ENCODE measurements around the gene OCA2. TPM values are rescaled to one million over a fixed set of nuclear protein-coding genes. Genes with fewer than 3 reads are reported as not detected.
A peak's percentile ranks its signal among the peaks of the same experiment; 100 is the strongest.
"Not testable (repeated sequence)": the region's sequence is repeated elsewhere in the genome, so short reads cannot be mapped to it uniquely, and the experiment has no call there.

The OCA2 gene
- total RNA-seq, 1 experiment from 2014 or later: 0.31 TPM

DNA sequence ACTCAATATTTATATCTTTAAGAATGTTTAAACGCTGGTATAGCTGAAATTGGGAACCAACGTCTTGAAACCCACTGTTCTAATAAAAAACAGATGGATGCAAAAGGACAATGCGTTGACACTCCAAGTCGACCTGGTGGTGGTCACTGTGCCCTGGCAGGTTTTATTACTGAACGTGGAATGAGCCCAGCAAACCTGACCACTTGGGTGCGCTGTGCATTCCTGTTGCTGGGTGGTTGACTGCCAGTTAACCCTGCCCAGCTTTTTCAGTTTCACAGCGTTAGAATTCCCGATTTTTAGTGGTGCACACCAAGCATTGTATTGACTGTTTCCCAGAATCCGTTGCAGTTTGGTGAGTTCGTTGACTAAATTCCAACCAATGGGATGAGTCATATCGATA, 384.4 kb downstream of the OCA2 start:
- Histone ChIP-seq H3K4me1 (ENCODE audit: insufficient read depth, low read length) (no peaks in the 10 kb centered on the region), H2BK12ac (ENCODE audit: insufficient read length, low read depth, low read length) (no peak overlapping the region), H3K9me3 (ENCODE audit: control insufficient read depth, low read depth, low read length) (no peaks in the 10 kb centered on the region), H2BK20ac (ENCODE audit: low read depth, low read length, poor library complexity, severe bottlenecking) (no peak overlapping the region), H4K20me1 (ENCODE audit: control insufficient read depth, insufficient read depth, insufficient read length) (no peaks in the 10 kb centered on the region), H2BK120ac (ENCODE audit: low read depth, low read length, poor library complexity, severe bottlenecking) (no peak overlapping the region), H2AK5ac (ENCODE audit: insufficient read length, low read length) (no peak overlapping the region), H3K27ac (ENCODE audit: insufficient read length, low read depth, low read length) (no peak overlapping the region), H3K23ac (ENCODE audit: insufficient read length, low read depth, low read length) (no peak overlapping the region), H3K56ac (ENCODE audit: insufficient read length, low read depth, low read length) (no peak overlapping the region), H4K91ac (ENCODE audit: insufficient read length, low read depth, low read length) (no peak overlapping the region), H2AFZ (ENCODE audit: low read length) (no peak overlapping the region), H3K4ac (ENCODE audit: low read depth, low read length) (no peak overlapping the region), H4K8ac (replicated peaks; ENCODE audit: insufficient read length, low read depth, low read length) (no peak overlapping the region), H3K23me2 (ENCODE audit: insufficient read length, low read depth, low read length, poor library complexity, severe bottlenecking) (no peaks in the 10 kb centered on the region), H2BK5ac (ENCODE audit: insufficient read length, low read length) (no peak overlapping the region), H4K5ac (ENCODE audit: insufficient read length, low read depth, low read length) (no peak overlapping the region), H2BK15ac (ENCODE audit: low read depth, low read length) (no peak overlapping the region), H3K18ac (ENCODE audit: insufficient read length, low read depth, low read length) (no peak overlapping the region), H3K27me3 (ENCODE audit: insufficient read depth, low read length) (no peaks in the 10 kb centered on the region), H3K79me2 (ENCODE audit: insufficient read depth, low read length) (no peaks in the 10 kb centered on the region), H3K79me1 (ENCODE audit: insufficient read depth, low read depth, low read length, poor library complexity, severe bottlenecking) (no peaks in the 10 kb centered on the region), H3K4me2 (ENCODE audit: insufficient read depth, insufficient read length, low read length) (no peak overlapping the region), H3T11ph (ENCODE audit: low read length) (no peak overlapping the region), H3K14ac (ENCODE audit: insufficient read depth, low read length) (no peak overlapping the region), H3K9ac (ENCODE audit: extremely low read depth, insufficient read length, low read length) (no peak overlapping the region)
- Mint-ChIP-seq H3K27ac (no peak overlapping the region), H3K9me3 (peaks cover 28 to 36% of the 10 kb centered on the region in 2 experiments), H3K4me1 (peaks cover 12 to 15% of the 10 kb centered on the region in 2 experiments), H3K27me3 (ENCODE audit: low read depth) (no peaks in the 10 kb centered on the region), H3K4me3 (no peak overlapping the region), H3K36me3 (ENCODE audit: insufficient read depth in 1 of 3, low read depth in 3 of 3) (peaks cover 2 to 53% (median 10%) of the 10 kb centered on the region in 3 experiments)
- TF ChIP-seq, protein P1, sequence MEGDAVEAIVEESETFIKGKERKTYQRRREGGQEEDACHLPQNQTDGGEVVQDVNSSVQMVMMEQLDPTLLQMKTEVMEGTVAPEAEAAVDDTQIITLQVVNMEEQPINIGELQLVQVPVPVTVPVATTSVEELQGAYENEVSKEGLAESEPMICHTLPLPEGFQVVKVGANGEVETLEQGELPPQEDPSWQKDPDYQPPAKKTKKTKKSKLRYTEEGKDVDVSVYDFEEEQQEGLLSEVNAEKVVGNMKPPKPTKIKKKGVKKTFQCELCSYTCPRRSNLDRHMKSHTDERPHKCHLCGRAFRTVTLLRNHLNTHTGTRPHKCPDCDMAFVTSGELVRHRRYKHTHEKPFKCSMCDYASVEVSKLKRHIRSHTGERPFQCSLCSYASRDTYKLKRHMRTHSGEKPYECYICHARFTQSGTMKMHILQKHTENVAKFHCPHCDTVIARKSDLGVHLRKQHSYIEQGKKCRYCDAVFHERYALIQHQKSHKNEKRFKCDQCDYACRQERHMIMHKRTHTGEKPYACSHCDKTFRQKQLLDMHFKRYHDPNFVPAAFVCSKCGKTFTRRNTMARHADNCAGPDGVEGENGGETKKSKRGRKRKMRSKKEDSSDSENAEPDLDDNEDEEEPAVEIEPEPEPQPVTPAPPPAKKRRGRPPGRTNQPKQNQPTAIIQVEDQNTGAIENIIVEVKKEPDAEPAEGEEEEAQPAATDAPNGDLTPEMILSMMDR (conservative IDR thresholded peaks at IDR 0.05): peak; percentile 66; the same call in 2 of the 3 replicates
- peak; percentile 51 for DNase-seq
- WGBS (ENCODE audit: extremely low coverage, insufficient read length, low lambda C conversion rate): no CpG with 5 or more reads among the region's 11 CpGs

DNA sequence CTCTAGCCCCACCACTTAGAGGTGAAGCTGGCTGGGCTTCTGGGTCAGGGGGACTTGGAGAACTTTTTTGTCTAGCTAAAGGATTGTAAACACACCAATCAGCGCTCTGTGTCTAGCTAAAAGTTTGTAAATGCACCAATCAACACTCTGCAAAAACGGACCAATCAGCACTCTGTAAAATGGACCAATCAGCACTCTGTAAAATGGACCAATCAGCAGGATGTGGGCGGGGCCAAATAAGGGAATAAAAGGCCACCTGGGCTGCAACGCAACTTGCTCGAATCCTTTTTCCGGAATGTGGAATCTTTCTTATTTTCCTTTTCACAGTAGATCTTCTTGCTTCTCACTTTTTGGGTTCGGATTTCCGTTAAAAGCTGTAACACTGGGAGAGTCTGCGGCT, 385.3 kb downstream of the OCA2 start:
- H2AFZ ChIP-seq (ENCODE audit: low read length); H2BK120ac ChIP-seq (ENCODE audit: low read depth, low read length, poor library complexity, severe bottlenecking); H3K4me1 ChIP-seq (ENCODE audit: insufficient read depth, low read length); H2BK15ac ChIP-seq (ENCODE audit: low read depth, low read length); H3K23me2 ChIP-seq (ENCODE audit: insufficient read length, low read depth, low read length, poor library complexity, severe bottlenecking); DNase-seq; H3K27ac Mint-ChIP-seq; H3K27me3 ChIP-seq (ENCODE audit: insufficient read depth, low read length); H3K4ac ChIP-seq (ENCODE audit: low read depth, low read length); H3K9me3 ChIP-seq (ENCODE audit: control insufficient read depth, low read depth, low read length); H4K20me1 ChIP-seq (ENCODE audit: control insufficient read depth, insufficient read depth, insufficient read length); H3K23ac ChIP-seq (ENCODE audit: insufficient read length, low read depth, low read length); H4K91ac ChIP-seq (ENCODE audit: insufficient read length, low read depth, low read length); H4K5ac ChIP-seq (ENCODE audit: insufficient read length, low read depth, low read length); H4K8ac ChIP-seq (replicated peaks; ENCODE audit: insufficient read length, low read depth, low read length); H2AK5ac ChIP-seq (ENCODE audit: insufficient read length, low read length); H2BK5ac ChIP-seq (ENCODE audit: insufficient read length, low read length); H3K79me1 ChIP-seq (ENCODE audit: insufficient read depth, low read depth, low read length, poor library complexity, severe bottlenecking); H3K4me2 ChIP-seq (ENCODE audit: insufficient read depth, insufficient read length, low read length); H3K27ac ChIP-seq (ENCODE audit: insufficient read length, low read depth, low read length); H3K79me2 ChIP-seq (ENCODE audit: insufficient read depth, low read length); H3K18ac ChIP-seq (ENCODE audit: insufficient read length, low read depth, low read length); H2BK12ac ChIP-seq (ENCODE audit: insufficient read length, low read depth, low read length); H2BK20ac ChIP-seq (ENCODE audit: low read depth, low read length, poor library complexity, severe bottlenecking); H3K14ac ChIP-seq (ENCODE audit: insufficient read depth, low read length); H3K56ac ChIP-seq (ENCODE audit: insufficient read length, low read depth, low read length); H3K4me3 Mint-ChIP-seq; H3K27me3 Mint-ChIP-seq (ENCODE audit: low read depth); H3K9ac ChIP-seq (ENCODE audit: extremely low read depth, insufficient read length, low read length); H3T11ph ChIP-seq (ENCODE audit: low read length): not testable (repeated sequence)
- H3K9me3 Mint-ChIP-seq: peaks cover 34 to 42% of the 10 kb centered on the region in 2 experiments
- no CpG with 5 or more reads among the region's 9 CpGs for WGBS (ENCODE audit: extremely low coverage, insufficient read length, low lambda C conversion rate)
- H3K4me1 Mint-ChIP-seq: peaks cover 16 to 21% of the 10 kb centered on the region in 2 experiments
- peaks cover 2 to 59% (median 14%) of the 10 kb centered on the region in 3 experiments for H3K36me3 Mint-ChIP-seq (ENCODE audit: insufficient read depth in 1 of 3, low read depth in 3 of 3)

Data from H9 (cell line).